PC-3 (cell line): Measurements from ENCODE around the gene MAP1LC3A.

Experiments
- CTCF ChIP-seq: fragments of 300-600 bp; sonication (generic); conservative IDR thresholded peaks from 2 replicates; pipeline ENCODE4 v1.5.1; 2017; ENCODE audit warnings: antibody characterized with exemption, low read depth, mild to moderate bottlenecking, low read length
- EZH2 ChIP-seq: fragments of 300-600 bp; sonication (generic); IDR thresholded peaks from one replicate; pipeline ENCODE4 v1.6.1; 2017; ENCODE audit warnings: antibody characterized with exemption, mild to moderate bottlenecking, low read length; ENCODE audit not compliant: unreplicated experiment

- no peak for TF ChIP-seq CTCF
- no peak for TF ChIP-seq EZH2
Measured at GRCh38 chr20:34561661-34562060, 3.1 kb downstream of the MAP1LC3A start.
